Fibroblast of villous mesenchyme (primary cell): ENCODE data around the gene PAX7. TPM values are rescaled to one million over a fixed set of nuclear protein-coding genes. Genes with fewer than 3 reads are reported as not detected.

Experiments used
- DNase-seq: peaks from one replicate; pipeline ENCODE4 v3.0.0-alpha.2; 2010; ENCODE audit warnings: low read depth
- H3K4me3 ChIP-seq: 2 replicates; pipeline ENCODE4 v1.5.1; 2011; ENCODE audit warnings: low read depth, mild to moderate bottlenecking, low read length
- total RNA-seq: library from RNA; depleted of rRNA; stranded (reverse); fragments of >200 nt; gene quantifications from 2 replicates; pipeline ENCODE4 v1.2.3, GENCODE V29; 2012
- TF ChIP-seq, protein P1 (sequence below): IDR thresholded peaks from 2 replicates; pipeline ENCODE4 v1.5.1; 2012; ENCODE audit warnings: low read depth, mild to moderate bottlenecking, low read length; ENCODE audit not compliant: insufficient read depth

Gene PAX7
- total RNA-seq, 1 donor = not detected

DNA sequence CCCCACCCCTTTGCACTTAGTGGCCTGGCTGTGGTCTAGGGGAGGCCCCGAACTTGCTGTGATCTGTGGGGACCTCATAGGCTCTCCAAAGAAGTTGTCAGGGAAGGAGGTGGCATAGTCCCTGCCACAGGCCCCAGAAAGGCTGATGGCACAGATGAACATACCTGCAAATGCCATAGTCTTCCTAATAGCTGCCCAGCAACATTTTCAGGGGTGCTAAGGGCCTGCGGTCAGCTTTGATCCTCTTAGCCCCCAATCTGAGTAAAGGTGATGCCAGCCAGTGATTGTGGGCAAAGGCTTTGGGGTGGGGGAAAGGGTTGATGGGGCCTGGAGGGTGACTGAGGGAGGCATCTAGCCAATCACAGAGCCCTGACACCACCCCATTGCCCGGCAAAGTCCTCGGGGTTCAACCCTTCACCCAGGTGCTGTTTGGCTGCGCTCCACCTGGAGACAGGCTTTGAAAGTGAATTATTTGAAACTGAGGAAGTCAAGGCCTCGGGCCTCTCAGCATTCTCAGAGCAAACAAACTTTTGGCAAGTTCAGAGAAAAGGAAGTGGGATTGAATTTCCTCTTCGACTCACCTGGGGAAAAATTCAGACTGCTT, 35.8 kb downstream of the PAX7 start:
- no peak for DNase-seq
- TF ChIP-seq, protein P1, sequence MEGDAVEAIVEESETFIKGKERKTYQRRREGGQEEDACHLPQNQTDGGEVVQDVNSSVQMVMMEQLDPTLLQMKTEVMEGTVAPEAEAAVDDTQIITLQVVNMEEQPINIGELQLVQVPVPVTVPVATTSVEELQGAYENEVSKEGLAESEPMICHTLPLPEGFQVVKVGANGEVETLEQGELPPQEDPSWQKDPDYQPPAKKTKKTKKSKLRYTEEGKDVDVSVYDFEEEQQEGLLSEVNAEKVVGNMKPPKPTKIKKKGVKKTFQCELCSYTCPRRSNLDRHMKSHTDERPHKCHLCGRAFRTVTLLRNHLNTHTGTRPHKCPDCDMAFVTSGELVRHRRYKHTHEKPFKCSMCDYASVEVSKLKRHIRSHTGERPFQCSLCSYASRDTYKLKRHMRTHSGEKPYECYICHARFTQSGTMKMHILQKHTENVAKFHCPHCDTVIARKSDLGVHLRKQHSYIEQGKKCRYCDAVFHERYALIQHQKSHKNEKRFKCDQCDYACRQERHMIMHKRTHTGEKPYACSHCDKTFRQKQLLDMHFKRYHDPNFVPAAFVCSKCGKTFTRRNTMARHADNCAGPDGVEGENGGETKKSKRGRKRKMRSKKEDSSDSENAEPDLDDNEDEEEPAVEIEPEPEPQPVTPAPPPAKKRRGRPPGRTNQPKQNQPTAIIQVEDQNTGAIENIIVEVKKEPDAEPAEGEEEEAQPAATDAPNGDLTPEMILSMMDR = no peak
- no peak overlapping the region for H3K4me3 ChIP-seq

DNA sequence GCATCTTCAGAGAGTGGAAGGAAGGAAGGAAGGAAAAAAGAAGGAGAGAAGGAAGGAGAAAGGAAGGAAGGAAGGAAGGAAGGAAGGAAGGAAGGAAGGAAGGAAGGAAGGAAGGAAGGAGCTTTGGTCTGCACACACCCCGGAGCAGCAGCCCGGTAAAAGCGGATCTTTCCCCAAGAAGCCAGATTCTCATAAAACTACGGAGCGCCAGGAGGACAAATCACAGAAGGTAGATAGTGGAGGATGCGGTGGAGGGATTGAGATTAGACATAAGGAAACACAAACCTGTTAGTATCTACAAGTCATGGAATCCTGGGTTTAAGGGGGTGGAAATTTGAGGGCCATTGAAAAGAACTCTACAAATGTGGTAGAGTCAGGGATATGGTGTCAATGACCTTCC, 36.7 kb downstream of the PAX7 start:
- TF ChIP-seq, protein P1 = no peak
- H3K4me3 ChIP-seq = no peak overlapping the region
- no peak for DNase-seq

DNA sequence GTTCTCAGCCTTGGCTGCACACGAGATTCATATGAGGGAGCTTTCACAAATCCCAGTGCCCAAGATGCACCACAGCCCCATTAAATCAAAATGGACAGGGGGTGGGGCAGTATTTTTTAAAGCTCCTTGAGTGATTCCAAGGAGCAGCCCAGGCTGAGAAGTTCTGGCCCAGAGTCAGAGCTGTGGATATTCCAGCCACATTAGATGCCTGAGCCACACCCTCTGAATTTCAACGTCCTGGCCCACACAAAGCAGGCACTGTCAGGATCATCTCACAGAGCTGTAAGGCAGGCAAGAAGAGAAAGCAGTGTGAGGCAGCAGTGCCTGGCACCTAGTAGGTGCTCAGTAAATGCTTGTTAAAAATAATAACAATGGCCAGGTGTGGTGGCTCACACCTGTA, 37.4 kb downstream of the PAX7 start:
- H3K4me3 ChIP-seq = no peak overlapping the region
- TF ChIP-seq, protein P1 = no peak
- DNase-seq = no peak

DNA sequence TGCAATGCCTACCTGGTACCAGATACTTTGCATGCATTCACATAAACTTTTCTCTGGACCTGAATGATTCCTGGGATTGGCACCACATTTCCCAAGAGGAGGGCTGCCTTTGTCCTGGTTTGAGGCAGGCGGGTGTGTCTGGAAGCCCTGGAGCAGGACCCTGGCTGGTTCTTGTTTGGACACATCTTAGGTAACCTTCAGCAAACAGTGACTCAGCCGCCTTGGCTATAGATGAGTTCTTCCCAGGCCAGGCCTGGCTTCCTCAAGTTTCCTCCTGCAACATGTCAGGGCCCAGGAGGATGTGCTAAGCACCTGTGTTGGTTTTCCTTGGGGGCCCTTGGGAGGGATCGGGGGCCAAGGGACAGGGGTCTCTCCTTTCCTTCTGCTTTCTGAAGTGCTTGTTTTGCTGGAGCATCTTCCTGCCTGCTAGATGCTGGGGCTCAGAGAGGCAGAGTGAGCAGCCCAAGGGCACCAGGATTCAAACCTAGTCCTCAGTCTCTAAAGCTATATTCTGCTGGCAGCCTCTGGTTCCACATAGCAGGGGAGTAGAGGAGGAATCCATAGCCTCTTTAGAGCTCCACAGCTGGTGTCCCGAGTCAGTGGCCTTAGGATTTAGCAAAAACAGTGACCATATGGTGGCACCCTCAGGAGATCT, 38.2 kb downstream of the PAX7 start:
- TF ChIP-seq, protein P1 = no peak
- DNase-seq = no peak
- H3K4me3 ChIP-seq = no peak overlapping the region

DNA sequence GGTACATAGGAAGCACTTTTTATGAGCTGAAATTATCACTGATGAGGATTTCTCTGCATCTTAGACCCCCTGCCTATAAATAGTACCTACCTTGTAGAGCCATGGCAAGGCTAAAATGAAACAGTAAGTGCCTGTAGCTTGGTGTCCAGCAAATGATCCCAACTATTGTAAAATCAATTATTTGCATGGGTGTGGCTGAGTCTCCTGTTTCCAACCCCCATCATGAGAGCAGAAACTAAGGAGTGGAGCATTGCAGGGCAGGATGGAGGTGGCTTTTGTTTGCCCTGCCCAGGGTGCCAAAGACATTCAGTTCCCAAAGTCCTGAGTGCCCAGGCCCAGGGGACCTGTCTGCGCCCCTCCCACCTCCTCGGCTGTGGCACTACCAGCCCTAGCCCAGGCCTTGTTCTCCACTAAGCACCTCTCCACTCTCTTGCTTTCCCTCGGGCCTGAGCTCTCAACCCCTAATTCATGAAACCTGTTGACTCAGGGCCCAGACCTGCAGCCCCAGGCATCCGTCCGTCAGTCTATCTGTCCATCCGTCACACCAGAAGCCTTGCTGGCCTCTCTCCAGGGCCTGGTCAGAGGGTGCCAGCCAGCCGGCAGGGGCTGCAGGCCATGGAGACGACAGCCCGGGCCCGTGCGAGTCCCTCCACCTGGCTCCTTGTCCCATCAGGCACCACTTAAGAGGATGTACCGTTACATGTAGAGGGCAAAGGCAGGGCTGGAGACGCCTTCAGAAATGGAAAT, 39.6 kb downstream of the PAX7 start:
- H3K4me3 ChIP-seq = no peak overlapping the region
- TF ChIP-seq, protein P1 = no peak
- no peak for DNase-seq

DNA sequence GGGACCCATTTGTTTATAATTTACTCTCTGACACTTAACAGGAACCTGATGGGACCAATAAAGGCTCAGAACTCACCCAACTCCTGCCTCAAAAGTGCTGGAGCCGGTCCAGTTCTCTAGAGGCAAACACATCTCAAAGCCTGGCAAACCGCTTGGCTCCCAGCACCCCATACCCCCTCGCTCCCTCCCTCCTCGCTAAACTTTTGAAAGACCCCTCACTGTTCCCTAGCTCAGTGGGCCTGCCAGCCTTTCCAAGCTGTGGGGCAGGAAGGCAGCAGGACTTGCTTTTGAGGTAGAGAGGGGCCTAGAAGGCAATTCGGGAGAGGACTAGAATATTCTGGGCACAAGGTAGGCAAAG, 40.2 kb downstream of the PAX7 start:
- H3K4me3 ChIP-seq = no peak overlapping the region
- DNase-seq = no peak
- TF ChIP-seq, protein P1 = no peak
